Measurements from ENCODE around the gene BBLN.

BBLN gene

DNA sequence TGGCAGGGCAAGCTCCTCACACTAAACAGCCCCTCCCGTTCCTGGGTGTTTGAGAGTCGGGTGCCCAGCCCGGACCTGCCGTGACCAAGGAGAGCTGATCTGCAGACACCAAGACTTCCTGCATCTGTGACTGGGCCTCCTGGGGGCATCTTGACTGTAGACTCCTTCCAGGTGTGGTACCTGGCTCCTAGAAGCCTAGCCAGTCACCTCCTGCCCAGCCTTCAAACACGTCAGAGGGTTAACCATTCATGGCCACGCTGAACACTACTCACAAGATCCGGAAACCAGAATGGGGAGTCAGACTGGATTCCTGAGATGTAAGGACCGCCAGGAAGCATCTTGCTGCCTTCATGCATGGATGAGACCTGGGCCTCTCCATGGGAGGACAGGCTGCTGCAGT is 14.5 kb upstream of the BBLN start:
- no peak for DNase-seq (ENCODE audit: low spot score)

DNA sequence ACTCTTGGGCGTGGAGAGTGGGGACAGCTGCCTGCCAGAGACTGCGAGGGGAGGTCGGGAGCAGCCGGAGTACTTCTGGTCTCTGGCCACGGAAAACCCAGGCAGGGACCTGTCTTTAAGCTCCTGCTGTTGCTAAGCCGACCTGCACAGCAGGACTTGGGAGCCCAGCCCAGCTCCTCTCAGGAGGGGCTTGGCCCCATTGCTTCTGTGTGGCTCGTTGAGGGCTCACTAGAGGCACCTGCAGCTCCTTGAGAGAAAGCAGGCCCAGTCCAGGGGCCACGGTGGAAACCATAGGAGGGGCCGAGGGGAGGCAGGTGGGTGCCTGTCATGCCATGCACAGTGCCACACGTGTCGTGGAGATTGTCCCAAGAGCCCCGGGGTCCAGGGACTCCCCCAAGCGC is 14.1 kb upstream of the BBLN start:
- no peak for DNase-seq (ENCODE audit: low spot score)

DNA sequence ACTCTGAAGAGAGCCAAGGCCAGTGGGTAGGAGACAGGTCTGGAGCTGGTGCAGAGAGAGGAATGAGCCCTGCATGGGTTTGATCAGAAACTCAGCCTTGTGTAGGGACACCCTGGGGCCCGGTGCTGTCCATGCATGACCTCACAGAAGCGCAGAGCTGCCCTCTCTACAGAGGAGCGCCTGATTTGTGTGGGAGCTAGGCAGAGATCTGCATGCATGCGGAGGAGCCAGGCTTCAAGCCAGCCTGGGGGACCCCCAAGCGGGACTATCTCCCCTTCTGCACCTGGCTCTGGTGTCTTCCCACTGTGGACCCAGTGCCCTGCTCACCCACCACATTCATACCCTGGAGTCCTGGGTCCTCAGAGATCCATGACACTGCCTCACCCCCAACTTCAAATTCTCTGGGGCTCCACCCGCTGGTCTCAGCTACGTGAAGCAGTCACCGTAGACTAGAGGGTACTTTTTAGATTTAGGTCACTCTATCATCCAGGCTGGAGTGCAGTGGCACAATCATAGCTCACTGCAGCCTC is 13.4 kb upstream of the BBLN start:
- no peak for DNase-seq (ENCODE audit: low spot score)

DNA sequence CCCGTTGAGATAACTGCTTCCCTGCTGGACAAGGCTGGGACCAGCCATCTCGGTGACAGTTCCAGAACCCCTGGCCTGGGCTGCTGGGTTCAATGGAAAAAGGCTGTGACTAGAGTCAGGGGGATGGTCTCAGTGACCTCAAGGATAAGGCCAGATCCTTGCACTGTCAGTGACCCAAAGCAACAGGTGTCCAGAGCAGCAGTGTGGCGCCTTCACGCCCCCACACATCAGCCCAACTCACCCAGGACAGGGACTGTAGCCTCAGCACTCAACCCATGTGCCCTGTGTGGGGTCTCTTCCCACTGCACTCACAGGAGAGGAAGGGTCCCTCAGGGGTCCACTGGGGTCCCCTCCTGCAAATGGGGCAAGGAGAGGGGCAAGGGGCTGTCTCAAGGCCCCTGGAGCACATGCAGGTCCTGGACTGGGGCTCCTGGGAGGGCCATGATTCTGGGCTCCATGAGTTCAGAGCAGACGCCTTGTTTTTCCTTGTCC is 11.5 kb upstream of the BBLN start:
- DNase-seq (ENCODE audit: low spot score), result no peak

DNA sequence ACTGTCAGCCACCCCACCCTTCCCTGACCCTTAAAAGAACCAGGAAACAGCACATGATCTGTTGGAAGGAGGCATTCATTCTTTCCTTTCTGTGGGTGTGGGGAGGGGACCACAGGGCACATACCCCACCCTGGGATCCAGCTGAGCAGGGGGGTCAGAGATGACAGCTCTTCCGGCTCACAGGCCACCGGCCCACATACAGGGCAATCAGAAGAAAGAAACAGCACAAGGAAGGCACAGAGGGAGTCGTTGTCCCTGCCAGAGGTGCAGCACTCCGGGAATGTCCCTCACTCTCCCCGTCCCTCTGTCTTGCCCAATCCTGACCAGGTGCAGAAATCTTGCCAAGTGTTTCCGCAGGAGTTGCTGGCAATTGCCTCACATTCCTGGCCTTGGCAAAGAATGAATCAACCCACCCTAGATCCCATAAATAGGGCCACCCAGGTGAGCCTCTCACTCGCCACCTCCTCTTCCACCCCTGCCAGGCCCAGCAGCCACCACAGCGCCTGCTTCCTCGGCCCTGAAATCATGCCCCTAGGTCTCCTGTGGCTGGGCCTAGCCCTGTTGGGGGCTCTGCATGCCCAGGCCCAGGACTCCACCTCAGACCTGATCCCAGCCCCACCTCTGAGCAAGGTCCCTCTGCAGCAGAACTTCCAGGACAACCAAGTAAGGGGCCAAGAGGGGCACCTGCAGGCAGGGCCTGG is 10.9 kb upstream of the BBLN start, which contains the start of gene LCN2:
Gene LCN2 (plus strand): TSS at position 453 of the 701 bp plus-strand sequence. CDS start 73 bp downstream, at position 526.
- no peak for DNase-seq (ENCODE audit: low spot score)

DNA sequence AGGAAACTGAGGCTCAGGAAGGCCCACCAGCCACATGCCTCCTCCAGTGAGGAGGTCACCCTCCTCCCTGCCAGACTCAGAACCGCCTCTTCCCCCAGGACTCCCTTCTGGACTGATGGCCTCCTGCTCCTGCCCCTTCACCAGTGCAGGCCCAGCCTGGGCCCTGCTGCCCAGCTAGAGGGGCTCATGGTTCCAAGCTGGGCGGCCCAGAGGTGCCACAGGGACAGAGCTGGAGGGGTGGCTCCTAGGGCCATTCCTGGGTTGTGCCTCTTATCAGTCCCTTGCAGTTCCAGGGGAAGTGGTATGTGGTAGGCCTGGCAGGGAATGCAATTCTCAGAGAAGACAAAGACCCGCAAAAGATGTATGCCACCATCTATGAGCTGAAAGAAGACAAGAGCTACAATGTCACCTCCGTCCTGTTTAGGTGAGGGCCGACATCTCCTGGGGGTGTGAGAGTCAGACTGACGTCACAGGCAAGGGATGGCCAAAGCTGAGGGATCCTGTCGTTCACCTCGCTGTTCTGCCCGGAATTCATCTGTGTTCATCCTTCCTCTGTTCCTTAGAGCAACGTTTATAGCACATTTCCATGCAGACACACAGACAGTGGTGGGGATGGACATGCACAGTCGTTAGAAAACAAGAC is 10.0 kb upstream of the BBLN start:
- no peak for DNase-seq (ENCODE audit: low spot score)

DNA sequence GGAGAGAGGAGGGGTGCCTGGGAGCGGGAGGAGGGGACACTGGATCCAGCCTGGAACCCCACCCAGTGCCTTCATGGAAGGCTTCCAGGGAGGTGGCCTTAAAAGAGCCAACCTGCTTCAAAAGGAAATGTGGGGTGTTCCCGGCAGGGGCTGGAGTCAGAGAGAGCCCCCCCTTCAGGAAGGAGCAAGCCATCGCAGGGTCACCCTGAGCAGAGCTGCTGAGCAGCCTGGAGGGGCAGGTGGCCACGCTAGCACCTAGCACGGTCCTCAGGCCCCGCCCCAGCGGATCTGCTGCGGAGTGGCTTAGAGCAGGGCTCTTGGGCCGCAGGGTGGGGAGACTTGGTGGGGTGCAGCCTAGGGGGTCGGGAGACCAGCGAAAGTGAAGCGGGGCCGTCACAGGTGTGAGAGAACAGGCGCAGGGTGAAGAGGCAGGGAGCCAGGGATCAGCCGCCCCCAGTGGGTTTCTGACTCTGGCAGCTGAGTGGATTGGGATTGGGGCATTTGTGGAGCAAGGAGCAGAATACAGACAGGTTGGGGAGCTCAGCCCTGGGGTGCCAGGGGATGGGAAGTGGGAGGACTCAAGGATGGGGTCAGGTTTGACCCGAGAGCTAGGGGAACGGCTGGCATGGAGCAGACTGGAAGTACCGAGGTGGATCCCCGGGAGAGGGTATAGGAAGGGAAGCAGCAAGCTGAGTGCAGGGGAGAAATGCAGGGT is 9.3 kb upstream of the BBLN start:
- DNase-seq (ENCODE audit: low spot score), result no peak

DNA sequence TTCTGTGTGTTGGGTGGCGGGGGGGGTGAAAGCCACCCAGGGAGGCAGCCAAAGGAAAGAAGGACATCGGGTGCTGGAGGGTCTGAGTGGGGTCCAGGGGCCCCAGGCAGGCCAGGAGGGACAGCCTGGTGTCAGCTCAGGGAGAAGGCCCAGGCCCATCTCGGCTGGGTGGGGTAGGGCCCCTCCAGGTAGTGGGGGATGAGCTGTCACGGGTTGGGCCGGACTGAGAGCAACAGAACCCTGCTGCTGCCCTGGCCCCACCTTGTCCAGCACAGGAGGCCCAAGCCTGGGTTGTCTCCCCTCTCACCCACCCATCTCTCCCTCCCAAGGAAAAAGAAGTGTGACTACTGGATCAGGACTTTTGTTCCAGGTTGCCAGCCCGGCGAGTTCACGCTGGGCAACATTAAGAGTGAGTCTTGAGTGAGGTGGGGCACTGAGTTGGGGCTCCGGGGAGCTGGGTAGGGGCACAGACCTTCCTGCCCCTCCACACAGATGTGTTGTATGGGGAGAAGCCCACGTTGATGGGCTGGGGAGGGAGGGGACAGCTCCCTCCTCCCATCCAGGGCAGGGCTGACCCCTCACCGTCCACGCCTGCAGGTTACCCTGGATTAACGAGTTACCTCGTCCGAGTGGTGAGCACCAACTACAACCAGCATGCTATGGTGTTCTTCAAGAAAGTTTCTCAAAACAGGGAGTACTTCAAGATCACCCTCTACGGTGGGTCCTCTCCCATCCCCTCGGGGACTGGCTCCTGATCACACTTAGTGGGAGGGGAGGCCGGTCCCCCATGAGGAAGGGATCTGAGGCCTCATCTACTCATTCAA is 8.5 kb upstream of the BBLN start:
- no peak for DNase-seq (ENCODE audit: low spot score)

DNA sequence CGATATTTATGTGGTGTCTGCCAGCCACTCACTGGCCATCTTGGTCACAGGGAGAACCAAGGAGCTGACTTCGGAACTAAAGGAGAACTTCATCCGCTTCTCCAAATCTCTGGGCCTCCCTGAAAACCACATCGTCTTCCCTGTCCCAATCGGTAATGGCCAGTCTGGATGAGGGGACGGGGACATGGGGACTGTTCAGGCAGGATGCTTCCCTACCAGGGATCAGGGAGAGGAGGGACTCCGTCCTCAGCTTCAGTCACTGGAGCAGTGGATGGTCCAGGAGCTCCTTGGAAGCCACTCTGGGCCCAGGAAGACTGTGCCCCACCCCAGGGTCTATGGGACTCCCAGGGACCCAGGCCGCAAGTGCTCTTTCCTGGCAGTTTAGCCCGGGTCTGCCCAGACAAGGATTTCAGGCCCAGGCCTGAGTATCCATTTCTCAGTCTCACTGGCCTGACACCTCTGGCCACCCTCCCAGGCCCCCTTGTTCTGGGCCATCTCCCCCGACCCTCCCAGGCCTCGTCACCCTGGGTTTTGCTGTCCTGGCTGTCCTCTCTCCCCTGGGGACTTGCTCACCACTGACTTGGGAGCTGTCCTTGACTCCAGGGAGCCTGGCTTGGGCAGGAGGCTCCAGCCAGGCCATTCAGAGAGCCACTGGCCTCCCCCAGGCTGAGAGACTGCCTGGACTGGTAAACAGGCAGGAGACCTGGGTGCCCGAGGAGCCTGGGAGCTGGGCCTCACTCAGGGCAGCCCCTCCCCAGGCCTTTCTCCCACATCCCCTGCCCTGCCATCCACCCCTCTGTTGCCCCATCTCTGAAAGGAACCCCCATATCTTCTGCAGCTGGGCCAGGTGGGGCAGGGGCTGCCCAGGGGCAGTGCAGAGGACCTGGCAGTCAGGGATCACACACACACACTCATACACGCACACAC is 7.7 kb upstream of the BBLN start:
- DNase-seq (ENCODE audit: low spot score), result no peak

DNA sequence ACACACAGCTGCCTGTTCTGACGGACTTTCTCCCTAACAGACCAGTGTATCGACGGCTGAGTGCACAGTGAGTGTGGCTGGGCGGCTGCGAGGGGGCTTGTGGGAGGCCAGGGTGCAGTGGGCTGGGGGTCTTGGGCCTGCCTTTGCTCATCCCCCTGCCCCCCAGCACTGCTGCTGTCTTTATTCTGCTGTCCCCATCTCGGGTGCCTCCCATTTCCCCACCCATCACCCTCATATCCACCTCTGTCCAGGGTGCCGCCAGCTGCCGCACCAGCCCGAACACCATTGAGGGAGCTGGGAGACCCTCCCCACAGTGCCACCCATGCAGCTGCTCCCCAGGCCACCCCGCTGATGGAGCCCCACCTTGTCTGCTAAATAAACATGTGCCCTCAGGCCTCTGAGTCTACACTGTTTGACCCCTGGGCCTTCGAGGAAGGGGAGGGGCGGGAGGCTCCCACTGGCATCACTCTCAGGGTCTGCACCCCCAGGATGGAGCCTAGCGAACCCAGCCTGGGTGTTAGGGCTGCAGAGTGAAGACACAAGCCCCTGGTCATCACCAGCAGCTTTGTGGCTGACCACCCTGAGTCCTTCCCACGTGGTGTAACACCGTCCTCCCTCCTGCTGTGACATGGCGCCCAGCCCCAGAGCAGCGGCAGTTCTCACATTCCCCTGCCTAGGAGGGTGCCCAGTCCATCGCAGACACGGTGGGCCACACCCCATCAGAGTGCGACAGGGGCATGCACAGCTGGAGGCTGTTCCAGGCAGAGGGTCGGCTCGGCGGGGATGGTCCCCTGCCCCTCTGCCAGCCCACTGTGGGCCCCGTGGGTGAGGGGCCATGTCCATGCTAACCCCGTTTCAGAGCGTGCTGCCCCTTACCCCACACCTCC is 6.8 kb upstream of the BBLN start:
- DNase-seq (ENCODE audit: low spot score), result no peak

DNA sequence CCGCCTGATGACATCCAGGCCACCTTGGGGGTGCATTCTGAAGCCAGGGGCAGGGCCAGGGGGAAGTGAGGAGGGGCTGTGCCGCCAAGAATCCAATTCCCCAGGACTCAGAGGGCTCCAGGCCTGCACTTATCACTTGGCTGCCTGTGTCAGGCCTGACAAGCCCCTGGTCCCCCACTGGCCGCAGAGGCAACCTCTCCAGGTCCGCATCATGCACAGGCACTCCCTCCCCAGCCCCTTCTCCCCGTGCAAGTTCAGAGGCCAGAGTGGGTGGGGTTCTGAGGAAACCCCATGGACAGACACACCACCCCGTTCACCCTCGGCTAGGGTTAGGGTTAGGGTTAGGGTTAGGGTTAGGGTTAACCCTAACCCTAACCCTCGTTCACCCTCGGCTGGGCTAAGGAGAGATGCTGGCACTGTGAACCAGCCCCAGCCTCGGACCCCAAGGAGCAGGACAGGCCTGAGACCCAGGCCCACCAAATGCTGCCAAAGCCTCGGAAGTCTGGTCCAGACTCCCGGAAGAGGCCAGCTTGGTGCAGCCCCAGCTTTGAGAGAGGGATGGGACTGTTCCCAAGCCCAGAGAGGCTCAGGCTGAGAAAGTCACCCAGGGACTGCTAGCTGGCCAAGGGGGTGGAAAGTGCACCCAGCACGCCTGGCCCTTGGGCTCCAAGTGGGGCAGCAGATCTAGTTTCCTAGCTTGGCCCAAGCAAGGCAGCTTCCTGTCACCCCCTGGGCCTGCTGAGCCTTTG is 5.9 kb upstream of the BBLN start:
- no peak for DNase-seq (ENCODE audit: low spot score)

DNA sequence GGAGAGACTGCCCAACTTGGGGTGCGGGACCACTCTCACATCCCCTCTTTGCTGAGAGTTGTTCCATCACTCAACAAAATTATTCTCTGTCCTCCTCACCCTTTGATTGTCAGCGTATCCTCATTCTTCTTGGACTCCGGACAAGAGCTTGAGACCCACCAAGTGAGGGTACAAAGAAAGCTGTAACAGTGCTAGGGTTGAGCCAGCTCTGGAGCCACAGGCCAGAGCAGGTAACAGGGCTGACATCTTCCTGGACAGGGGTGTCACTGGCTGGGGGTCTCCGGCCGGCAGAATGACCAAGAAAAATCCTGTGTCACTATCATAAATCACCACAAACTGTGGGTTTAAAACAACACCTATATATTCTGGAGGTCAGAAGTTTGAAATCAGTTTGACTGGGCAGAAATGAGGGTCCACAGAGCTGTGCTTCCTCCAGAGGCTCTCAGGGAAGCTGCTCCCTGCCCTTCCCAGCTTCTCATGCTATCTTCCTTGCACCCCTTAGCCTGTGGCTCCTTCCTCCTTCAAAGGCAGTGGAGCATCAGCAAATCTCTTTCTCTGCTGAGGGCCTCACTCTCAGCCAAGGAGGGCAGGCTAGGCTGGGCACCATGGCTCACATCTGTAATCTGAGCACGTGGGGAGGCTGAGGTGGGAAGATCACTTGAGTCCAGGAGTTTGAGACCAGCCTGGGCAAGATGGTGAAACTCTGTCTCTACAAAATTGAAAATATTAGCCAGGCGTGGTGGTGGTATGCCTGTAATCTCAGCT is 4.1 kb upstream of the BBLN start:
- DNase-seq (ENCODE audit: low spot score), result no peak

DNA sequence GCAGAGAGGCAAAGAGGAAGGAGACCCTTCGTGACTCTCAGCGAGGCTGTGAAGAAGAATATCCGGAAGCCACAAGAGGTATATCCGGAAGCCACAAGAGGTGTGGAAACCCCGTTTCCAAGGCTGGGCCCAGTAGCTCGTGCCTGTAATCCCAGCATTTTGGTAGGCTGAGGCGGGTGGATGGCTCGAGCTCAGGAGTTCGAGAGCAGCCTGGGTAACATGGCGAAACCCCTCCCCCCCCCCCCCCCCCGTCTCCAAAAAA is 612 bp upstream of the BBLN start:
- DNase-seq (ENCODE audit: low spot score), result no peak

DNA sequence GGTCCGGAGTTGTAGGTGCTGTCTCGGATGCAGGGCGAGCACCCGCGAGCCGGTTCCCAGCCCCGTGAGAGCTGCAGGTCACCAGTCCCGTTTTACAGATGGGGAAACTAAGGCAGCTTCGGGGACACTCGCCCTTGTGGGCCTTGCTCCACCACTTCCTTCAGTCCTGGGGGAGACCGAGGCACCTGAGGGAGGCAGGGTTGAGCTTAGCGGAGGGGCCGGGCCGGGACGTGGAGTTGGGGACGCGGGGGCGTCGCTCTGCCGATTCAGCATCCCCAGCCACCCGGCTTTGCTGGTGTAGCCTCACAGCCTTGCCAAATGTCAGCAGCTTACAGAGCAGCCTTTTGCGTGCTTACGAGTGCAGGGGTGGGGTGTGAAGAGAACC is 530 bp downstream of the BBLN start:
- DNase-seq (ENCODE audit: low spot score), result peak; percentile 64

DNA sequence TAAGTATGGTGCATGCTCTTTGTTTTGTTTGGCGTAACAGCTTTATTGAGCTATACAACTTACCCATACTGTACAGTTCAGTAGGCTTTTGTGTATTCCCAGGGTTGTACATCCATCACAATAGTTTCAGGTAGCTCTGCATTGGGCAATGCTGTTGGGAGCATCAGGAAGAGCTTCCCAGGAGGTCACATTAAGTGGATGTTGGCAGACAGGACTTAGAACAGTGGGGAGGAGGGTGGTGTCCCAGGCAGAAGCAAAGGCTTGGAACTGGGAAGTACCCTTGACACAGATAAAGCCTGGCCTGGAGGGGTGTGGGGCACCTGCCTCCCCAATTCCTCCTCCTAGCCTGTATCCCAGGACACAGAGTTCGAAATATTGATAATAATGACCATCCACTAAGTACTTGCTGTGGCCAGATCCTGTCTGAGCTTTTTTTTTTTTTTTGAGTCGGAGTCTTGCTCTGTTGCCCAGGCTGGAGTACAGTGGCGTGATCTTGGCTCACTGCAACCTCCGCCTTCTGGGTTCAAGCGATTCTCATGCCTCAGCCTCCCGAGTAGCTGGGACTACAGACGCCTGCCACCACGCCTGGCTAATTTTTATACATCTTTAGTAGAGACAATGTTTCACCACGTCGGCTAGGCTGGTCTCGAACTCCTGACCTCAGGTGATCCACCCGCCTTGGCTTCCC is 1.3 kb downstream of the BBLN start:
- no peak for DNase-seq (ENCODE audit: low spot score)

DNA sequence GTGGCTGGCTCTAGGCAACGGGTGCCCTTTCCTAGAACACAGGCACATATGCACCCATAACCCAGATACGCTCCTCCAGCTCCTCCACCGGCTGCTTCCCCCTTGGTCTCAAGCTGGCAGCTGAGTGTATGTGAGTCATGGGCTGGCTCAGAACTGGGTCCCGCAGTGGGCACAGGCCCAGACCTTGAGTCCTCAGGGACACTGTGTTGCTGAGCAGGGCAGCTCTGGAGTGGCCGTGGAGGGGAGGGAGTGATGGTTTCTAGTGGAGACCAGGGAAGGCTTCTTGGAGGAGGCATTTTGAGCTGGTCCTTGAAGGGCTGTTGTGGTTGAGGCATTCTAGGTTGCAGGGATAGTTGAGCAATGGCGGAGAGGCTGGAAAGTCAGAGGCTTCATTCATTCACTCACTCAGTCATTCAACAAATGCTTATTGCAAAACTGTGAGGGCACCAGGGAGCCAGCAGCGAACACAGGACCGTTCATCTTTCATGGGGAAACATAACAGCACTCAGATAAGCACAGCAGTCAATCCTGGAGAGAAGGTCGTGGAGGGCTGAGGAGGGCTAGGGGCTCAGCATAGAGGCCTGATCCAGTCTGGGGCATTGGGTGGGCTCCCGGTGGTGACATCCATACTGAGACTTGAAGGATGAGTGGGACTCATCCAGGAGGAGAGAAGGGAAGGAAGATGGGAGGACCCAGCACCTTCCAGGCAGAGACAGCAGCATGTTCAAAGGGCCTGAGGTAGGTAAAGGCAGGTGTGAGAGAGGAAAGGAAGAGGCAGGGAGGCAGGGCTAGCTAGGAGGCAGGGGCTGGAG is 2.4 kb downstream of the BBLN start:
- DNase-seq (ENCODE audit: low spot score), result no peak

DNA sequence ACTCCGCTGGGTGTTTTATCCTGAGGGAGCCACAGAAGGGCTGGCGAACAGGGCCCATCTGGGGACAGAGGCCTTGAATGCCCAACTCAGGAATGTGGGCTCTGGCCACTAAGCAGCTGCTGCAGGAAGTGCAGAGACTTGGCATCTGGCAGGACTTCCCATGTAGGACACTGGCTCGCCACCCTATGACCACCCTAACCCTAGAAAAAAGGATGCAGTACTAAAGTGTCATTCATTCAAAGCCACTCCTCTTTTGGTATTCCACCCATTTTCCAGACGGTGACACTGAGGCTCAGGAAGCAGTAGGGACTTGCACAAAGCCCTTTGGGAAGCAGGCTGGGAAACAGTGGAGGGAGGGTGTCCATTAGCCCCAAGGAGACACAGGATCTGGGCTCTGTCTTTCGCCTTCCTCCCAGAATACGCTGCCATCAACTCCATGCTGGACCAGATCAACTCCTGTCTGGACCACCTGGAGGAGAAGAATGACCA is 3.0 kb downstream of the BBLN start:
- DNase-seq (ENCODE audit: low spot score), result no peak

All from D341Med (cell line).